GM11168 (cell line): ENCODE results near the gene TOMM22.

Experiments used
- in situ Hi-C: fragments of 300-500 bp; cut with MboI; formaldehyde crosslinking; loops from one replicate; pipeline ENCODE4 v1.12.0; 2022; ENCODE audit warnings: low sequenced_read_pairs; ENCODE audit not compliant: unreplicated experiment

TOMM22 gene

DNA sequence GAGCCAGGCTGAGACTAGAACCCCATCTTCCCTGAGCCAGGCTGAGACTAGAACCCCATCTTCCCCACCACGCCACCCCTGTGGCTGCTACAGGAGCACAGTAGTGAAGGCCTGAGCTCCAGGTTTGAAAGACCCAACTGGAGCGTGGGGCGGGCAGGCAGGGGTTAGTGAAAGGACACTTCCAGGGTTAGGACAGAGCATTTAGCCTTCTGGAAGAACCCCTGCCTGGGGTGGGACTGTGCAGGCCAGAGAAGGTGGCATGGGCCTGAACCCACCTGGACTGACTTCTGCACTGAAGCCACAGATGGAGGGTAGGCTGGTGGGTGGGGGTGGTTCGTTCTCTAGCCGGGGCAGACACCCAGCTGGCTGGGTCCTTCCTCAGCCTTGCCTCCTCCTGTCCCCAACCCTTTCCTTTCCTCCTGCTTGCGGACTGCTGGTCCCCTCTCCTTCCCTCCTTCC lies 50.0 kb downstream of the TOMM22 start:
- in situ Hi-C loops: no loop called here

DNA sequence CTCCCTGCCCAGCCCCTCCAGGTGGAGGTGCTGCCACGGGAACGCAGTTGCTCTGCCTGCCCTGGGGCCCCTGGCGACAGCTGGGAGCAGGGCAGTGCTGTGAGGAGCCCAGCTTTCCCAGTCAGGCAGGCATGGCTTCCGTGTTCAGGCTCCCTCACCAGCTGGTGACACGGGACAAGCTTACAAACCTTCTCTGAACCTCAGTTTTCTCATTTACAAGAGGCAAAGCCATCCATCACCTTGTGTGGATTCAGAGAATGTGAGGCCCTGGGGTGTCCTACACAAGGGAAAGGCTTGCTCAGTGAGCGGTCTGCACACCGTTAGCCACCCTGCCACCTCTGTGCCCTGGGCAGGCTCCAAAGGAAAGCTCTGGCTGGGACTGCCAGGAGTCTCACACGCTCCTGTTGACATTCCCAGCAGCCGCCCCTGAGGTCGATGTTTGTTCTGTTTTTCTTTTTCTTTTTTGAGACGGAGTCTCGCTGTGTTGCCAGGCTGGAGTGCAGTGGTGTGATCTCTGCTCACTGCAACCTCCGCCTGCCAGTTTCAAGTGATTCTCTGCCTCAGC lies 50.6 kb downstream of the TOMM22 start:
- in situ Hi-C loops: no loop called here

DNA sequence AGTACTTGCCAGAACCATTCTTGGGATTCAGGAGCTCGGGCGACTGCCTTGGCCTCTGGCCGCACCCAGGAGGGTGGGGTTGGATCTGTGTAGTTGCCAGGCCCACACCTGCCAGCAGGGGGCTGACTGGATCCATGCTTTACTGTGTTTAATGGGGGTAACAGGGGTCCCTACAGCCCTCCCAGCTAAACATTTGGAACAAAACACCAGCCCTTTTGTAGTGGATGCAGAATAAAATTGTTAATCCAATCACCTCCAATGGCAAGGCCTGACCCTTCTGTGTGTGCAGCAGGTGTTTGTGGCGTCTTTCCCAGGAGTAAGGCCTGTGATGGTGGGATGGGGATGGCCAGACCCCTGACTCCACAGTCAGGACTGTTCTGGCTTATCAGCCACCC lies 51.6 kb downstream of the TOMM22 start:
- in situ Hi-C loops: no loop called here

DNA sequence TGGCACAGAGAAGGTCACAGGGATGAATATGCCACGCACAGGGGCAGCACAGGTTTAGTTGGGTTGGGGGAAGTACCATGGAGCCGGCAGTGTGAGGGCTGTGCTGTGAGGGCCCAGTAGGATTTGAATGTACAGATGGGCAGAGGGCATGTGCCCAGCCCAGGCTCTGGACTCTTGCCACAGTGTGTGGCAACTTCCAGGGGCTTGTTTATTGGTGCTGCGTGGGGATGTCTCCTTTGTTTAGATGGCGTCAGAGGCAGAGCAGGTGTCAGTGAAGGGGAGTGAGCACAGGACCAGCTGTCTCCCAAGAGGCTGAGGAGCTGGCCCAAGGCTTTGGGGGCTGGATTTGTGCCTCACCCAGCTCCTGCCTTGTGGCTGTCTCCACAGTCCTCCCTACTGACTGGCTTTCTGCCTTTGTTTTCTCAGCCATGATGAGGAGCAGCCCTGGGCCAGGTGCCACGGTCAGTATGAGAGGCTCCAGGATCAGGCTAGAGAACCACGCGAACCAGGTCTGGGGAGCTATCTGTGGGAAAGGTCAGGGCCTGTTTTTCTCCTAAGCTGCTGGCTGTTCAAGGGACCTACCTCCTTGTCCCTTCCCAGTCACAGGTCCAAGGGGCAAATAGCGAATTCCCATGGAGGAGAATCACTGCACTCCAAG lies 52.1 kb downstream of the TOMM22 start:
- in situ Hi-C loops: no loop called here

DNA sequence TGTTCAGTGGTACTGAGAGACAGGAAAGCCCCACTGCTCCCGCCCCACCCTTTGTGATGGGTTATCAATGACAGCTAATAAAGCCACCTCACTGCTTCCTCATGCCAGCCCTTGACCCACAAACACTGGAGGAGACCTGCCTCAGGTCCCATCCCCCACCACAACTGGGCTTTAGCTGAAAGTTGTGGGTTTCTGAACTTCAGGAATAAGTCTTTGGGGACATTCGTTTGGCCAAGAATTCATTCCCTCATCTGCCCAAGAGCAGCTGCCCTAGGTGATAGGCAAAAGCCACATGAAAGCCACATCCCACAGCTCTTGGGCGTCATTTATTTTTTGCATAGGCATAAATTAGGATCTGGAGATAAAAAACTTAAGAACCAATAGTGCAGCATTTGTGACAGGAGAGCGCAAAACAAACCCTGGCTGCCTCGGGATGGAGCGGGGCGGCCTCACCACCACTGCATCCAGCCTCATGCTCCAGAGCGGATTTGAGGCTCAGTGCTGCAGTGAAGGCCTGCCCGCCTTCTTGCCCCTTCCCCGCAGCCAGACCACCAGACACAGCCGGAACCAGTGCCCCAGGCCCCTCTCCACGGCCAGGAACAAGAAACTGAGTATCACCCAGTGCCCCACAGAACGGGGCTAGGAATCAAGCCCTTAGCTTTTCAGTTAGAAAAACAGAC lies 52.8 kb downstream of the TOMM22 start:
- in situ Hi-C loops: no loop called here
